ENCODE measurements around the gene KCNIP4.

DNA sequence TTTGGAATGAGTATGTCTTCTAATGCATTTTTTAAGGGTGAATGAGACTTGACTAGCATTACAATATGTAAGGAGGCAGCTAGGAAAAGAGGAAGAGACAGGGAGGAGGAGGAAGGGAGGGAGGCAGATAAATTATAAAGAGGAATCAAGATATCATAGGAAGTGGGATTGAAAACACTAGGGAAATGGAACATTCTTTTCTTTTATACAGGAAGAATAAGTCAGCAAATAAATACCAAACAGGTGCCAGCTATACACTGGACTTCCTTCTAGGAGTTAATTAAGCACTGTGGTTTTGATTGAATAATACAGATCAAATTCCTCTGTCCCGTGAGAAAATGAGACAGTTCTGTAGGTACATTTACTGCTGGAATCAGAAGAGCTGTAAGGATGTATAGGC is 1169.7 kb downstream of the KCNIP4 start:
- TF ChIP-seq, protein P1, sequence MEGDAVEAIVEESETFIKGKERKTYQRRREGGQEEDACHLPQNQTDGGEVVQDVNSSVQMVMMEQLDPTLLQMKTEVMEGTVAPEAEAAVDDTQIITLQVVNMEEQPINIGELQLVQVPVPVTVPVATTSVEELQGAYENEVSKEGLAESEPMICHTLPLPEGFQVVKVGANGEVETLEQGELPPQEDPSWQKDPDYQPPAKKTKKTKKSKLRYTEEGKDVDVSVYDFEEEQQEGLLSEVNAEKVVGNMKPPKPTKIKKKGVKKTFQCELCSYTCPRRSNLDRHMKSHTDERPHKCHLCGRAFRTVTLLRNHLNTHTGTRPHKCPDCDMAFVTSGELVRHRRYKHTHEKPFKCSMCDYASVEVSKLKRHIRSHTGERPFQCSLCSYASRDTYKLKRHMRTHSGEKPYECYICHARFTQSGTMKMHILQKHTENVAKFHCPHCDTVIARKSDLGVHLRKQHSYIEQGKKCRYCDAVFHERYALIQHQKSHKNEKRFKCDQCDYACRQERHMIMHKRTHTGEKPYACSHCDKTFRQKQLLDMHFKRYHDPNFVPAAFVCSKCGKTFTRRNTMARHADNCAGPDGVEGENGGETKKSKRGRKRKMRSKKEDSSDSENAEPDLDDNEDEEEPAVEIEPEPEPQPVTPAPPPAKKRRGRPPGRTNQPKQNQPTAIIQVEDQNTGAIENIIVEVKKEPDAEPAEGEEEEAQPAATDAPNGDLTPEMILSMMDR (IDR thresholded peaks at IDR 0.05 in 8 of 11, conservative IDR thresholded peaks at IDR 0.05 in 3 of 11) = no peak
- TF ChIP-seq POLR2A (IDR thresholded peaks at IDR 0.05) (no peak), POLR2AphosphoS5 (IDR thresholded peaks at IDR 0.05) (no peak)
